GM12801 (cell line): Measurements from ENCODE around the gene PON2.

Source experiments
- TF ChIP-seq, protein P1 (sequence below): IDR thresholded peaks from one replicate; pipeline ENCODE4 v1.5.1; 2011; ENCODE audit warnings: control low read depth; ENCODE audit not compliant: insufficient read length; ENCODE audit errors: extremely low read depth

The PON2 gene

DNA sequence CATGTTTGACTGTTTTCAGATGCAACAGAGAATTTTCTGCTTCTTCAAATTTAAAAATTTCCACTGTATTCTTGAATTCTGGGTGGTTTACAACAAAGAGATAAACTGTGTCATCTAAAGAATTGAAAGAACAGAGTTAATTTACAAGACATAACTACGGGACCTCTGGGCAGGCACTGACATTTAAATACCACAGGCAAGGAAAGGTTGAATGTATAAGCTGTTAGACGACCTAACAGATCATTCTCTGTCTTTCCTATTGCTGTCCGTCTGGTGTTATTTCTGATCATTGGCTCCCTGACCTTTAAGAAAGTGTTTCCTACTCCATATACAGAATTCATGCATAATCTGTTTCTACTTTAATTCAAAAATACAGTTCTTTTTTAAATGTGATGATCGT is 23.2 kb downstream of the PON2 start:
- TF ChIP-seq, protein P1, sequence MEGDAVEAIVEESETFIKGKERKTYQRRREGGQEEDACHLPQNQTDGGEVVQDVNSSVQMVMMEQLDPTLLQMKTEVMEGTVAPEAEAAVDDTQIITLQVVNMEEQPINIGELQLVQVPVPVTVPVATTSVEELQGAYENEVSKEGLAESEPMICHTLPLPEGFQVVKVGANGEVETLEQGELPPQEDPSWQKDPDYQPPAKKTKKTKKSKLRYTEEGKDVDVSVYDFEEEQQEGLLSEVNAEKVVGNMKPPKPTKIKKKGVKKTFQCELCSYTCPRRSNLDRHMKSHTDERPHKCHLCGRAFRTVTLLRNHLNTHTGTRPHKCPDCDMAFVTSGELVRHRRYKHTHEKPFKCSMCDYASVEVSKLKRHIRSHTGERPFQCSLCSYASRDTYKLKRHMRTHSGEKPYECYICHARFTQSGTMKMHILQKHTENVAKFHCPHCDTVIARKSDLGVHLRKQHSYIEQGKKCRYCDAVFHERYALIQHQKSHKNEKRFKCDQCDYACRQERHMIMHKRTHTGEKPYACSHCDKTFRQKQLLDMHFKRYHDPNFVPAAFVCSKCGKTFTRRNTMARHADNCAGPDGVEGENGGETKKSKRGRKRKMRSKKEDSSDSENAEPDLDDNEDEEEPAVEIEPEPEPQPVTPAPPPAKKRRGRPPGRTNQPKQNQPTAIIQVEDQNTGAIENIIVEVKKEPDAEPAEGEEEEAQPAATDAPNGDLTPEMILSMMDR, result no peak

DNA sequence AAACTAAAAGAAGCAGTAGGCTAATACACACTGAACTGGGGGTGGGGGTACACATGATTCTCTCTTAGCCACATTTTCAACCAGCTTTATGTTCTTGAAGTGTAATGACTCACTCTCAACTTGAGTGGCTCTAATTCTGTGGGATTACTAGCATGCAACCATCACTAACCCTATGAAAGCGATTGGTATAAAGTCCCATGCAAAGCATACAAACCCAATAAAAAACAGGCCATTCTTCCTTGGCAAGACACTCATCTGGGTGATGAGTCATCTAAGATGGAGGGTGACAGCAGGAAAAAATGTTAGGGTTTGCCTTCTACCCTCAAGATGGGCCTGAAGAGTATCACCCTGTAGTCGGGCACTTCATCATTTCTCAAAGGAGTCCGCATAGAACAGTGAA is 23.8 kb downstream of the PON2 start:
- TF ChIP-seq, protein P1, result no peak

DNA sequence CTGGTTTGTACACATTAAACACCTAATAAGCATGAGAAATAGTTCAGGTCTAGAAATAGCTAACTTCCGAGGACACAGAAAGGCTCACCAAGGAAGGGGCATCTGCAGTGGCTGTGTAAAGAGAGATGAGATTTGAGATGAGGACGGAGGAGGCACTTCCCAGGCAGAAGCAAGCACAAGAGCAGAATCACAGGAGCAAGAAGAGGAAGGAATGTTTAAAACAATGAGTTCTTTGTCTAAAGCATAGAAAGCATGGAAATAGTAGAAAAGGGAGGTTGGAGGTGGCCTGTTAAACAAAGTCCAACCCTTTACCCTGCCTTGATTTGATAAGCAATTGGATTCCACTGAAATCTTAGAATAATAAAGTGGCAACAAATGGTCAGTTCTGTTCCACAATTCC is 27.1 kb downstream of the PON2 start:
- TF ChIP-seq, protein P1, result no peak

DNA sequence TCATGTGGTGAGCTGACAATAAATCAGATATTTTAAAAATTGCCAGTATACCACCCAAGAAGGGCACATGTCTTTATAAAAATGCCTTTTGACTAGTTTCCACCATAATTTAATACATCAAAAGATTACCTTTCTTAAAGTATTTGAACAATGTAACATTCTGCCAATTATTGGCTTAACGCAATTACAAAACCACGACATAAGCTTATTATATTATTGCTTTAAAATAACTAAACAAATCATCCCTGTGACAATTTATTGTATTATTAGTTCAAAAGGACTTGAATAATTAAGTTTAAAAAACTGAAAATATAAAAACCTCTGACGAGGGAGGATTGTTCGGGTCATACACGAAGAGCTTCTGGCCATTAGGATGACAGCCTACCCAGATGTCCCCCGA is 29.0 kb downstream of the PON2 start:
- TF ChIP-seq, protein P1, result no peak

DNA sequence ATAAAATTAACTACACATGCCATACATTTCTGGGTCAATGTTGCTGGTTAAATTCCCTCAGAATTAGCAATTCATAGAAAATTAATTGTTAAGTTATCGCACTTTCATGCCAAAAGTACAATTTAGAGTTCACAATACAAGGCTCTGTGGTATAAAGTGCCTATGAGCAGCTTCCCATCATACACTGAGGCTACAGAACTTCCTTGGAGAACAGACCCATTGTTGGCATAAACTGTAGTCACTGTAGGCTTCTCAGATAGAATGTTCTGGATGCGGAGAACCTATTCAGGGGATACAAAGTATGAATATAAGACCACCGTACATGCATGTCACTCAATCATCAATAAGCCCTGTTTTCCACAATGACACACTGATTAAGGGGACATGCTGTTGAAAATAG is 29.6 kb downstream of the PON2 start:
- TF ChIP-seq, protein P1, result no peak

DNA sequence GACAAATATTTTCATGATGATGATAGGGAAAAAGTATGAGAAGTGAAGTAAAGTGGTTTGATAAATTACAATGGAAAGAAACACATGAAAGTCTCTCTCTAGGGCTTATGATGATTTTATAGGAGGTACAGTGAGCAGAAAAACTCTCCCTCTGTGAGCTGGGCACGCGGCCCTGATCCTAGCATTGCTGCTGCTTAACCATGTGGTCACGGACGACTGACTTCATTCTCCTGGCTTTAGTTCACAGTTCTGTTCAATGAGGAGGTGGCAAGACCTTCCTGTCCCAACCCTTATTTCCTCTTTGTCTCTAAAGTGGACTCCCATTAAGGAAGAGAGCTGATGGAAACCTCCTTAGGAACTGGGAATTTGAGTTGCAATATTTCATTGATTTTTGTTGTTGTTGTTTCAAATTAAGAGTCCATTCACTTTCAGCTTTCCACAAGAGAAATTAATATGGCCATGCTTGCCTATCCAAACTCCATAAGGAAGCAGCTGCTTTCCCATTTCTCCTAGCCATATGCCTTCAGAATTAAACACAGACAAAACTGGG is 30.4 kb downstream of the PON2 start:
- TF ChIP-seq, protein P1, result no peak

DNA sequence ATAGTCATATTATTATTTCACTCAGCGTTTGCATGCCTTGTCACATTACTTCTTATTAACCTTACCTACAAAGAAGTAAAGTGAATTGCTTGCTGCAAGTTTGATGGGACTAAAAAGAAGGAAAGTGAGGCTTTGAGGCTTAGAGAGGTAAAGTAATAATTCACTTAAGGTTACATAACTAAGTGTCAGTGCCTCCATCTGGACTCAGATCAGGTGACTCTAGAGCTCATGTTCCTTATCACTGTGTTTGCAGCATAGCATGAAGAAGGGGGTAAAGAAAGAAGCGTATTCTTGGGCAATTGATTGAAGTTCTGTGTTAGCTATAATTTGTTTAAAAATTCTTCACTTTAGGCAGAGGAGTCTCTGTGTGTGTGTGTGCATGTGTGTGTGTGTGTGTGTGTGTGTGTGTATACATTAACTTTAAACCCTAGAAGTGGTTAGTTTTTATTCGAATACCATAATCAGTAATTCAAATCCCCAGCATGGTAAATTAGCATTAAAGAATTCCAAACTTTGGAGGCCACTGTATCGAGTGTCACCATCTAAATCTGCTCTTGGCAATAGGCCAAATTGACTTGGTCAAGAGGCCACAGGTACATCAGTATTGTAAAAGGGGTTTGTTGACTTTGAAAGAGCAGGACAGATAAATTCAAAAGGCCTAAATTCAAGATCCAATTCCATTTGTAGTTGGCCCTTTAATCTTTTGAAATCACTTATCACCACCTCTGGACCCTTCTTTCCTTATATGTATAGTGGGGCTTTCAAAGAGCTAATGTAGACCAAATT is 36.5 kb downstream of the PON2 start:
- TF ChIP-seq, protein P1, result no peak
